DND-41 (cell line): ENCODE results near the gene SLC6A17.

Experiments used
- CTCF ChIP-seq: IDR thresholded peaks from 2 replicates; pipeline ENCODE4 v1.5.1; 2012; ENCODE audit warnings: borderline replicate concordance, low read length, moderate library complexity, mild to moderate bottlenecking; ENCODE audit not compliant: poor library complexity, severe bottlenecking; ENCODE audit errors: extremely low read depth
- EZH2 ChIP-seq: IDR thresholded peaks from 3 replicates; pipeline ENCODE4 v1.6.1; 2012; ENCODE audit warnings: borderline replicate concordance, low read depth, mild to moderate bottlenecking, moderate library complexity, low read length, inconsistent platforms; ENCODE audit not compliant: severe bottlenecking

GRCh38 chr1:110189181-110189580 lies 38.9 kb downstream of the SLC6A17 start:
- TF ChIP-seq CTCF, result no peak
- TF ChIP-seq EZH2, result no peak
